ENCODE data around the gene NRXN3. TPM values are rescaled to one million over a fixed set of nuclear protein-coding genes. Genes with fewer than 3 reads are reported as not detected.

NRXN3 gene
- total RNA-seq, 1 donor from 2014 or later = 5.9 TPM

GRCh38 chr14:78610994-78611393 lies 440.8 kb downstream of the NRXN3 start:
- no peak overlapping the region for H3K27ac Mint-ChIP-seq
- no peaks in the 10 kb centered on the region for H3K9me3 Mint-ChIP-seq
- no peaks in the 10 kb centered on the region for H4K20me1 ChIP-seq (ENCODE audit: low read depth)
- no peaks in the 10 kb centered on the region for H3K36me3 Mint-ChIP-seq
- H3K79me2 ChIP-seq (ENCODE audit: low read depth) = no peaks in the 10 kb centered on the region
- H3K27ac ChIP-seq = no peak overlapping the region
- H3F3A ChIP-seq (ENCODE audit: low read depth) = no peaks in the 10 kb centered on the region
- H3K27me3 Mint-ChIP-seq (ENCODE audit: insufficient read depth, low read depth) = peaks cover 2% of the 10 kb centered on the region
- H3K4me3 ChIP-seq = no peak overlapping the region
- H3K4me1 ChIP-seq = peaks cover 6% of the 10 kb centered on the region
- no peaks in the 10 kb centered on the region for H3K9me3 ChIP-seq (ENCODE audit: low read depth)
- H3K9ac ChIP-seq = no peak overlapping the region
- no peak overlapping the region for H3K4me2 ChIP-seq
- TF ChIP-seq EZH2 (IDR thresholded peaks at IDR 0.05) (no peak), EZH2phosphoT487 (IDR thresholded peaks at IDR 0.05) (no peak)
- TF ChIP-seq, protein P1, sequence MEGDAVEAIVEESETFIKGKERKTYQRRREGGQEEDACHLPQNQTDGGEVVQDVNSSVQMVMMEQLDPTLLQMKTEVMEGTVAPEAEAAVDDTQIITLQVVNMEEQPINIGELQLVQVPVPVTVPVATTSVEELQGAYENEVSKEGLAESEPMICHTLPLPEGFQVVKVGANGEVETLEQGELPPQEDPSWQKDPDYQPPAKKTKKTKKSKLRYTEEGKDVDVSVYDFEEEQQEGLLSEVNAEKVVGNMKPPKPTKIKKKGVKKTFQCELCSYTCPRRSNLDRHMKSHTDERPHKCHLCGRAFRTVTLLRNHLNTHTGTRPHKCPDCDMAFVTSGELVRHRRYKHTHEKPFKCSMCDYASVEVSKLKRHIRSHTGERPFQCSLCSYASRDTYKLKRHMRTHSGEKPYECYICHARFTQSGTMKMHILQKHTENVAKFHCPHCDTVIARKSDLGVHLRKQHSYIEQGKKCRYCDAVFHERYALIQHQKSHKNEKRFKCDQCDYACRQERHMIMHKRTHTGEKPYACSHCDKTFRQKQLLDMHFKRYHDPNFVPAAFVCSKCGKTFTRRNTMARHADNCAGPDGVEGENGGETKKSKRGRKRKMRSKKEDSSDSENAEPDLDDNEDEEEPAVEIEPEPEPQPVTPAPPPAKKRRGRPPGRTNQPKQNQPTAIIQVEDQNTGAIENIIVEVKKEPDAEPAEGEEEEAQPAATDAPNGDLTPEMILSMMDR (IDR thresholded peaks at IDR 0.05) = no peak
- H3K27me3 ChIP-seq = no peaks in the 10 kb centered on the region
- no peak overlapping the region for H3K4me3 Mint-ChIP-seq
- DNase-seq (ENCODE audit: low spot score) = no peak
- H2AFZ ChIP-seq (replicated peaks) = no peak overlapping the region
- H3K4me1 Mint-ChIP-seq = peaks cover 7% of the 10 kb centered on the region
- H3K36me3 ChIP-seq = no peaks in the 10 kb centered on the region

GRCh38 chr14:78611796-78612571 lies 441.8 kb downstream of the NRXN3 start:
- Histone ChIP-seq H3K4me1 (peaks cover 6% of the 10 kb centered on the region), H4K20me1 (ENCODE audit: low read depth) (no peaks in the 10 kb centered on the region), H3K27ac (no peak overlapping the region), H3K9me3 (ENCODE audit: low read depth) (no peaks in the 10 kb centered on the region), H3K36me3 (no peaks in the 10 kb centered on the region), H3F3A (ENCODE audit: low read depth) (no peaks in the 10 kb centered on the region), H3K9ac (no peak overlapping the region), H3K79me2 (ENCODE audit: low read depth) (no peaks in the 10 kb centered on the region), H2AFZ (replicated peaks) (no peak overlapping the region), H3K4me3 (no peak overlapping the region), H3K4me2 (no peak overlapping the region), H3K27me3 (no peaks in the 10 kb centered on the region)
- H3K36me3 Mint-ChIP-seq = no peaks in the 10 kb centered on the region
- TF ChIP-seq EZH2 (IDR thresholded peaks at IDR 0.05) = no peak
- DNase-seq (ENCODE audit: low spot score) = no peak
- peaks cover 7% of the 10 kb centered on the region for H3K4me1 Mint-ChIP-seq
- H3K4me3 Mint-ChIP-seq = no peak overlapping the region
- H3K27me3 Mint-ChIP-seq (ENCODE audit: insufficient read depth, low read depth) = peaks cover 2% of the 10 kb centered on the region
- H3K9me3 Mint-ChIP-seq = no peaks in the 10 kb centered on the region
- H3K27ac Mint-ChIP-seq = no peak overlapping the region

DNA sequence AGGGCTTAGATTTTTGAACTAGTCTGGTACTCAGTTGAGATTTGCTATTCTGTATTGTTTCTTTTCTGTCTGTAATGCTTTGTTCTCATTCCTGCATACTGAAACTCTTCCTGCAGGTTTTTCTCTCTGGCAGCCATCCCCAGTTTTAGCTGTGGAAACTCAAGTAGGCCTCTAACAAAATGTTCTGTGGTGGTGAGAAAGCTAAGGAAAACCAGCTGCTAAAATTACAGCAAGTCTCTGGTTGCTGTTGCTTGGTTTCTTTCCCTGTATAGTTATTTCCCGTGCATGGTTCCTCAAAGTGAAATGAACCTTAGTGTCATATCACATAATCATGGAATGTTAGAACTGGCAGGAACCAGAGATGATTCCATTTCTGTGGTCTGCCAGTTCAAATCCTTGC lies 442.5 kb downstream of the NRXN3 start:
- Histone ChIP-seq H3K27ac (no peak overlapping the region), H3K79me2 (ENCODE audit: low read depth) (no peaks in the 10 kb centered on the region), H3K9ac (no peak overlapping the region), H3K4me1 (peaks cover 6% of the 10 kb centered on the region), H3K4me2 (no peak overlapping the region), H3K27me3 (no peaks in the 10 kb centered on the region), H2AFZ (replicated peaks) (no peak overlapping the region), H3F3A (ENCODE audit: low read depth) (no peaks in the 10 kb centered on the region), H4K20me1 (ENCODE audit: low read depth) (no peaks in the 10 kb centered on the region), H3K36me3 (no peaks in the 10 kb centered on the region), H3K9me3 (ENCODE audit: low read depth) (no peaks in the 10 kb centered on the region), H3K4me3 (no peak overlapping the region)
- H3K4me1 Mint-ChIP-seq = peaks cover 5% of the 10 kb centered on the region
- no peaks in the 10 kb centered on the region for H3K9me3 Mint-ChIP-seq
- no peak for TF ChIP-seq EZH2 (IDR thresholded peaks at IDR 0.05)
- H3K27ac Mint-ChIP-seq = no peak overlapping the region
- H3K27me3 Mint-ChIP-seq (ENCODE audit: insufficient read depth, low read depth) = peaks cover 2% of the 10 kb centered on the region
- H3K36me3 Mint-ChIP-seq = no peaks in the 10 kb centered on the region
- H3K4me3 Mint-ChIP-seq = no peak overlapping the region
- no peak for DNase-seq (ENCODE audit: low spot score)

- peaks cover 5% of the 10 kb centered on the region for H3K4me1 Mint-ChIP-seq
- Histone ChIP-seq H3K36me3 (no peaks in the 10 kb centered on the region), H3F3A (ENCODE audit: low read depth) (no peaks in the 10 kb centered on the region), H3K4me3 (no peak overlapping the region), H3K9me3 (ENCODE audit: low read depth) (no peaks in the 10 kb centered on the region), H3K4me1 (peaks cover 6% of the 10 kb centered on the region), H3K79me2 (ENCODE audit: low read depth) (no peaks in the 10 kb centered on the region), H2AFZ (replicated peaks) (no peak overlapping the region), H3K4me2 (no peak overlapping the region), H3K9ac (no peak overlapping the region), H4K20me1 (ENCODE audit: low read depth) (no peaks in the 10 kb centered on the region), H3K27ac (no peak overlapping the region), H3K27me3 (no peaks in the 10 kb centered on the region)
- no peak for DNase-seq (ENCODE audit: low spot score)
- no peak overlapping the region for H3K4me3 Mint-ChIP-seq
- TF ChIP-seq EZH2phosphoT487 (IDR thresholded peaks at IDR 0.05) (no peak), EZH2 (IDR thresholded peaks at IDR 0.05) (no peak)
- TF ChIP-seq, protein P1 (IDR thresholded peaks at IDR 0.05) = no peak
- H3K36me3 Mint-ChIP-seq = no peaks in the 10 kb centered on the region
- no peaks in the 10 kb centered on the region for H3K9me3 Mint-ChIP-seq
- H3K27ac Mint-ChIP-seq = no peak overlapping the region
- no peaks in the 10 kb centered on the region for H3K27me3 Mint-ChIP-seq (ENCODE audit: insufficient read depth, low read depth)
These were observed 444.4 kb downstream of the NRXN3 start for GRCh38 chr14:78614593-78614992.
